HepG2 (cell line): ENCODE results near the gene RPL31. TPM values are rescaled to one million over a fixed set of nuclear protein-coding genes. Genes with fewer than 3 reads are reported as not detected.

ENCODE experiments used
- HDAC1 ChIP-seq: sonication (generic); formaldehyde crosslinking; IDR thresholded peaks from 2 replicates; pipeline ENCODE4 v1.5.1; 2020; ENCODE audit warnings: mild to moderate bottlenecking, missing genetic modification reagents
- MED1 ChIP-seq: sonication (generic); formaldehyde crosslinking; IDR thresholded peaks from 2 replicates; pipeline ENCODE4 v1.4.0; 2020; ENCODE audit warnings: missing genetic modification reagents
- ZBTB42 ChIP-seq: sonication (generic); formaldehyde crosslinking; IDR thresholded peaks from 2 replicates; pipeline ENCODE4 v1.5.0; 2020; ENCODE audit warnings: mild to moderate bottlenecking, missing genetic modification reagents
- ZNF142 ChIP-seq: sonication (generic); formaldehyde crosslinking; IDR thresholded peaks from 2 replicates; pipeline ENCODE4 v1.4.0; 2020; ENCODE audit warnings: missing genetic modification reagents
- ZNF281 ChIP-seq: sonication (generic); formaldehyde crosslinking; IDR thresholded peaks from 2 replicates; pipeline ENCODE4 v1.4.0; 2020; ENCODE audit warnings: missing genetic modification reagents, borderline replicate concordance
- ZNF3 ChIP-seq: IDR thresholded peaks from 2 replicates; pipeline ENCODE4 v1.7.0; 2017; ENCODE audit warnings: inconsistent platforms
- ZNF569 ChIP-seq: sonication (generic); formaldehyde crosslinking; IDR thresholded peaks from 2 replicates; pipeline ENCODE4 v1.5.0; 2020; ENCODE audit warnings: mild to moderate bottlenecking, missing genetic modification reagents, moderate library complexity, borderline replicate concordance
- ZNF639 ChIP-seq: conservative IDR thresholded peaks from 2 replicates; pipeline ENCODE4 v1.6.1; 2018; ENCODE audit warnings: missing genetic modification reagents
- ZNF747 ChIP-seq: sonication (generic); formaldehyde crosslinking; IDR thresholded peaks from 2 replicates; pipeline ENCODE4 v1.8.1; 2023; ENCODE audit warnings: missing genetic modification reagents, mild to moderate bottlenecking, borderline replicate concordance
- ZNF761 ChIP-seq: sonication (generic); formaldehyde crosslinking; conservative IDR thresholded peaks from 2 replicates; pipeline ENCODE4 v1.4.0; 2020; ENCODE audit warnings: mild to moderate bottlenecking, missing genetic modification reagents
- ZSCAN20 ChIP-seq: sonication (generic); formaldehyde crosslinking; IDR thresholded peaks from 2 replicates; pipeline ENCODE4 v1.4.0; 2020; ENCODE audit warnings: missing genetic modification reagents, mild to moderate bottlenecking, borderline replicate concordance
- ZSCAN5A ChIP-seq: sonication (generic); formaldehyde crosslinking; IDR thresholded peaks from 2 replicates; pipeline ENCODE4 v1.8.0; 2022; ENCODE audit warnings: mild to moderate bottlenecking, missing genetic modification reagents, borderline replicate concordance
- polyA plus RNA-seq, 8 experiments: library from polyadenylated mRNA; depleted of rRNA in 3 of 8; stranded (reverse) in 7 of 8; unstranded in 1 of 8; fragments of >200 nt; fragmentation: Illumina TruSeq in 4 of 8; extraction: Trizol in 4 of 8; gene quantifications; 2 replicates each; pipeline versions ENCODE4 v1.2.1 to v1.2.3, GENCODE V29; 2011 to 2016; ENCODE audit warnings: low read depth in 4 of 8, missing spikeins in 1 of 8, mixed read lengths in 1 of 8; ENCODE audit not compliant: insufficient read depth in 1 of 8
- total RNA-seq, 5 experiments: library from RNA; depleted of rRNA; stranded (reverse); fragments of >200 nt; fragmentation: Illumina TruSeq; extraction: Trizol; gene quantifications; 2 replicates each; pipeline ENCODE4 v1.2.3, GENCODE V29; 2016; ENCODE audit warnings: low read depth in 1 of 5
- TF ChIP-seq, protein P1 (sequence below): sonication (generic); formaldehyde crosslinking; IDR thresholded peaks from 2 replicates; pipeline ENCODE4; 2020; ENCODE audit warnings: missing genetic modification reagents, mild to moderate bottlenecking, borderline replicate concordance

Gene RPL31
- total and polyA plus RNA-seq, 2 of the 13 experiments (the other 11 are each of a cell fraction or from before 2014, with no cell fraction given): 3,331 to 3,582 TPM

DNA sequence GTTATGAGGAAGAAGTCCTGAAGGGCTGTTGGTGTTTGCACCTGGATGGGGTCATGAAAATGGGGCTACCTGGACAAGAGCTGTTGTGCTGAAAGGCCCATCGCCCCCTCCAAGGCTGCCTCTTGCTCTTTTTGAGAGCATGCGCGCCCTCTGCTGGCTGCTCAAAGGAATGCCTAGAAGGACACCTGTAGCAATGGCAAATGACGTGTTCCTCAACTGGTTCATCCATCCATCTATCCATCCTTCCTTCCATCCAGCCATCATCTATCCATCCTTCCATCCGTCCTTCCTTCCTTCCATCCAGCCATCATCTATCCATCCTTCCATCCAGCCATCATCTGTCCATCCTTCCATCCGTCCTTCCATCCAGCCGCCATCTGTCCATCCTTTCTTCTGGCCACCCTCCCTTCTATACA, 17.2 kb upstream of the RPL31 start (continued):
- TF ChIP-seq, protein P1, sequence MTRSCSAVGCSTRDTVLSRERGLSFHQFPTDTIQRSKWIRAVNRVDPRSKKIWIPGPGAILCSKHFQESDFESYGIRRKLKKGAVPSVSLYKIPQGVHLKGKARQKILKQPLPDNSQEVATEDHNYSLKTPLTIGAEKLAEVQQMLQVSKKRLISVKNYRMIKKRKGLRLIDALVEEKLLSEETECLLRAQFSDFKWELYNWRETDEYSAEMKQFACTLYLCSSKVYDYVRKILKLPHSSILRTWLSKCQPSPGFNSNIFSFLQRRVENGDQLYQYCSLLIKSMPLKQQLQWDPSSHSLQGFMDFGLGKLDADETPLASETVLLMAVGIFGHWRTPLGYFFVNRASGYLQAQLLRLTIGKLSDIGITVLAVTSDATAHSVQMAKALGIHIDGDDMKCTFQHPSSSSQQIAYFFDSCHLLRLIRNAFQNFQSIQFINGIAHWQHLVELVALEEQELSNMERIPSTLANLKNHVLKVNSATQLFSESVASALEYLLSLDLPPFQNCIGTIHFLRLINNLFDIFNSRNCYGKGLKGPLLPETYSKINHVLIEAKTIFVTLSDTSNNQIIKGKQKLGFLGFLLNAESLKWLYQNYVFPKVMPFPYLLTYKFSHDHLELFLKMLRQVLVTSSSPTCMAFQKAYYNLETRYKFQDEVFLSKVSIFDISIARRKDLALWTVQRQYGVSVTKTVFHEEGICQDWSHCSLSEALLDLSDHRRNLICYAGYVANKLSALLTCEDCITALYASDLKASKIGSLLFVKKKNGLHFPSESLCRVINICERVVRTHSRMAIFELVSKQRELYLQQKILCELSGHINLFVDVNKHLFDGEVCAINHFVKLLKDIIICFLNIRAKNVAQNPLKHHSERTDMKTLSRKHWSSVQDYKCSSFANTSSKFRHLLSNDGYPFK (CRISPR knock-in tag): no peak
- TF ChIP-seq ZNF281 (no peak), MED1 (CRISPR knock-in tag) (no peak), HDAC1 (no peak), ZNF142 (no peak), ZBTB42 (CRISPR knock-in tag) (no peak), ZNF761 (CRISPR knock-in tag) (no peak), ZNF639 (no peak), ZNF3 (CRISPR knock-in tag) (no peak), ZNF747 (no peak), ZSCAN5A (CRISPR knock-in tag) (no peak), ZNF569 (CRISPR knock-in tag) (no peak), ZSCAN20 (CRISPR knock-in tag) (no peak)
